ENCODE measurements around the gene ADAMTS8.

Gene ADAMTS8

GRCh38 chr11:130428316-130429119 is at the start of gene ADAMTS8:
ADAMTS8 (minus strand) TSS chr11:130428609; CDS start chr11:130428286, 323 bp downstream.
- DNase-seq, result no peak

GRCh38 chr11:130477586-130478203 is 49.3 kb upstream of the ADAMTS8 start:
- no peak for DNase-seq

- DNase-seq, result no peak
Observed at GRCh38 chr11:130476922-130477491, 48.6 kb upstream of the ADAMTS8 start.

- DNase-seq, result no peak
Observed at GRCh38 chr11:130476200-130476921, 48.0 kb upstream of the ADAMTS8 start.

GRCh38 chr11:130475426-130476053 is 47.1 kb upstream of the ADAMTS8 start:
- no peak for DNase-seq

- no peak for DNase-seq
Observed at GRCh38 chr11:130474637-130475400, 46.4 kb upstream of the ADAMTS8 start.

- DNase-seq, result no peak
Observed at GRCh38 chr11:130473795-130474377, 45.5 kb upstream of the ADAMTS8 start.

- DNase-seq, result no peak
Observed at GRCh38 chr11:130473056-130473794, 44.8 kb upstream of the ADAMTS8 start.

- no peak for DNase-seq
Observed at GRCh38 chr11:130472434-130472961, 44.1 kb upstream of the ADAMTS8 start.

GRCh38 chr11:130471731-130472433 is 43.5 kb upstream of the ADAMTS8 start:
- DNase-seq, result peak; percentile 7

- no peak for DNase-seq
Observed at GRCh38 chr11:130470832-130471706, 42.7 kb upstream of the ADAMTS8 start.

GRCh38 chr11:130469181-130469580 is 40.8 kb upstream of the ADAMTS8 start:
- DNase-seq, result no peak

- no peak for DNase-seq
Observed at GRCh38 chr11:130467116-130467900, 38.9 kb upstream of the ADAMTS8 start.

GRCh38 chr11:130465263-130465662 is 36.9 kb upstream of the ADAMTS8 start:
- no peak for DNase-seq

GRCh38 chr11:130464291-130464812 is 35.9 kb upstream of the ADAMTS8 start:
- DNase-seq, result no peak

GRCh38 chr11:130462931-130463330 is 34.5 kb upstream of the ADAMTS8 start:
- no peak for DNase-seq

GRCh38 chr11:130462101-130462885 is 33.9 kb upstream of the ADAMTS8 start:
- DNase-seq, result no peak

Measured in stimulated activated CD8-positive, alpha-beta memory T cell treated with anti-CD3 and anti-CD28 coated beads, Interleukin-4, amount 100 ng/mL, for 48 hours (primary cell).